GM19455 (cell line): ENCODE measurements around the gene KCNMA1.

Experiments used
- ATAC-seq: cut with Tn5 transposase; IDR thresholded peaks from one replicate; pipeline ENCODE4 v1.9.1; 2021; ENCODE audit not compliant: unreplicated experiment

Gene KCNMA1

GRCh38 chr10:76976142-76976541 is 661.5 kb downstream of the KCNMA1 start:
- ATAC-seq = no peak

- no peak for ATAC-seq
Measured at GRCh38 chr10:76975126-76975525, 662.5 kb downstream of the KCNMA1 start.

- ATAC-seq = no peak
Measured at GRCh38 chr10:76974017-76974691, 663.5 kb downstream of the KCNMA1 start.

- ATAC-seq = no peak
Measured at GRCh38 chr10:76973091-76974016, 664.3 kb downstream of the KCNMA1 start.

- no peak for ATAC-seq
Measured at GRCh38 chr10:76972541-76972940, 665.1 kb downstream of the KCNMA1 start.

- no peak for ATAC-seq
Measured at GRCh38 chr10:76971547-76972170, 665.9 kb downstream of the KCNMA1 start.

GRCh38 chr10:76970711-76971519 is 666.7 kb downstream of the KCNMA1 start:
- ATAC-seq = no peak

GRCh38 chr10:76969366-76969948 is 668.2 kb downstream of the KCNMA1 start:
- no peak for ATAC-seq

GRCh38 chr10:76968483-76968882 is 669.1 kb downstream of the KCNMA1 start:
- no peak for ATAC-seq

- no peak for ATAC-seq
Measured at GRCh38 chr10:76962851-76963250, 674.8 kb downstream of the KCNMA1 start.

GRCh38 chr10:76961841-76962240 is 675.8 kb downstream of the KCNMA1 start:
- no peak for ATAC-seq

GRCh38 chr10:76959111-76959510 is 678.5 kb downstream of the KCNMA1 start:
- no peak for ATAC-seq

- ATAC-seq = no peak
Measured at GRCh38 chr10:76954838-76955237, 682.8 kb downstream of the KCNMA1 start.

- ATAC-seq = no peak
Measured at GRCh38 chr10:76950354-76950753, 687.3 kb downstream of the KCNMA1 start.

GRCh38 chr10:76946270-76946669 is 691.3 kb downstream of the KCNMA1 start:
- no peak for ATAC-seq

GRCh38 chr10:76945166-76945565 is 692.4 kb downstream of the KCNMA1 start:
- no peak for ATAC-seq

GRCh38 chr10:76944640-76945039 is 693.0 kb downstream of the KCNMA1 start:
- no peak for ATAC-seq

GRCh38 chr10:76942628-76943416 is 694.8 kb downstream of the KCNMA1 start:
- no peak for ATAC-seq

- no peak for ATAC-seq
Measured at GRCh38 chr10:76939933-76940468, 697.6 kb downstream of the KCNMA1 start.
